Stromal cell of bone marrow (primary cell): ENCODE measurements around the gene CNNM4.
A peak's percentile ranks its signal among the peaks of the same experiment; 100 is the strongest.

Source experiments
- DNase-seq: peaks from one replicate; pipeline ENCODE4 v3.0.0-alpha.2; 2012; ENCODE audit warnings: low read depth

CNNM4 gene

GRCh38 chr2:96832754-96833507 lies 72.2 kb downstream of the CNNM4 start:
- no peak for DNase-seq

- no peak for DNase-seq
Measured at GRCh38 chr2:96835830-96836229, 75.1 kb downstream of the CNNM4 start.

- DNase-seq: no peak
Measured at GRCh38 chr2:96837575-96837974, 76.9 kb downstream of the CNNM4 start.

- DNase-seq: no peak
Measured at GRCh38 chr2:96838345-96839292, 77.9 kb downstream of the CNNM4 start.

- no peak for DNase-seq
Measured at GRCh38 chr2:96839293-96839874, 78.7 kb downstream of the CNNM4 start.

GRCh38 chr2:96839875-96840850 lies 79.5 kb downstream of the CNNM4 start:
- no peak for DNase-seq

- DNase-seq: no peak
Measured at GRCh38 chr2:96841701-96842495, 81.2 kb downstream of the CNNM4 start.

- no peak for DNase-seq
Measured at GRCh38 chr2:96842600-96842999, 81.9 kb downstream of the CNNM4 start.

- DNase-seq: no peak
Measured at GRCh38 chr2:96843538-96844268, 83.0 kb downstream of the CNNM4 start, which contains the start of gene ANKRD23. TSS of gene ANKRD23 (minus strand) at chr2:96844021. CDS start at chr2:96843992, 29 bp downstream.

GRCh38 chr2:96844405-96844808 lies 83.7 kb downstream of the CNNM4 start:
- DNase-seq: no peak

GRCh38 chr2:96846825-96847224 lies 86.1 kb downstream of the CNNM4 start:
- DNase-seq: no peak

GRCh38 chr2:96847586-96847985 lies 86.9 kb downstream of the CNNM4 start:
- no peak for DNase-seq

GRCh38 chr2:96848264-96848663 lies 87.6 kb downstream of the CNNM4 start:
- no peak for DNase-seq

- no peak for DNase-seq
Measured at GRCh38 chr2:96852667-96853066, 92.0 kb downstream of the CNNM4 start.

- DNase-seq: no peak
Measured at GRCh38 chr2:96853321-96853720, 92.6 kb downstream of the CNNM4 start.

- DNase-seq: no peak
Measured at GRCh38 chr2:96856776-96857666, 96.3 kb downstream of the CNNM4 start.

- peak; percentile 95 for DNase-seq
Measured at GRCh38 chr2:96857667-96858372, 97.1 kb downstream of the CNNM4 start, which contains the start of gene ANKRD39. TSS of gene ANKRD39 (minus strand) at chr2:96858016. CDS start at chr2:96857987, 29 bp downstream.

GRCh38 chr2:96859099-96859649 lies 98.5 kb downstream of the CNNM4 start:
- DNase-seq: no peak
